Pancreas (tissue), 10 donors: ENCODE data around the gene HLA-DPB1. TPM values are rescaled to one million over a fixed set of nuclear protein-coding genes. Genes with fewer than 3 reads are reported as not detected.
A peak's percentile ranks its signal among the peaks of the same experiment; 100 is the strongest.

Experiments
- ATAC-seq, 4 donors: fragments of 200-7000 bp; cut with Tn5 transposase; one replicate each; pipeline versions ENCODE4 v1.8.0 to v1.9.1; 2020; ENCODE audit warnings: mild to moderate bottlenecking in 4 of 4, moderate library complexity in 4 of 4
- DNase-seq, 6 donors: peaks; one replicate each; pipeline ENCODE4 v3.0.0-alpha.2; 2020
- FAIRE-seq: peaks from 2 replicates; lab custom pipeline; 2012; peaks lifted over from hg19 to GRCh38; lab: Jason Lieb, UNC
- H3K27ac ChIP-seq, 4 donors: fragments of 200-600 bp; sonication (generic); 1 replicate in 3 of 4; 2 replicates in 1 of 4; pipeline versions ENCODE4 v1.5.0 to v1.8.0; 2020
- H3K27me3 ChIP-seq, 4 donors: fragments of 200-600 bp; one replicate each; pipeline ENCODE4 v1.8.0; 2021
- H3K36me3 ChIP-seq, 3 donors: fragments of 200-600 bp; sonication (generic) in 1 of 3; one replicate each; pipeline versions ENCODE4 v1.5.0 to v1.8.0; 2020 to 2021
- H3K4me1 ChIP-seq, 3 donors: fragments of 200-600 bp; one replicate each; pipeline ENCODE4 v1.8.0; 2021
- H3K4me3 ChIP-seq, 4 donors: fragments of 200-600 bp; sonication (generic) in 2 of 4; one replicate each; pipeline versions ENCODE4 v1.5.0 to v1.8.0; 2020 to 2021
- H3K9me3 ChIP-seq, 4 donors: fragments of 200-600 bp; one replicate each; pipeline ENCODE4 v1.8.0; 2021
- CTCF ChIP-seq, 4 donors: fragments of 200-600 bp; sonication (generic) in 3 of 4; IDR thresholded peaks; one replicate each; pipeline versions ENCODE4 v1.5.0 to v1.8.0; 2021; ENCODE audit warnings: antibody characterized with exemption in 4 of 4
- WGBS, 2 donors: extraction: QIAGEN DNeasy Blood & Tissue Kit; methylation state at CpG; one replicate each; pipeline ENCODE4 v1.1.7; 2013; 5-methylcytosine and 5-hydroxymethylcytosine counted together
- intact Hi-C, 3 donors: fragments of 100-400 bp; cut with DNase I; formaldehyde crosslinking; loops; one replicate each; pipeline versions ENCODE4 v1.11.1 to v1.14.2; 2022
- polyA plus RNA-seq, 2 donors: library from polyadenylated mRNA; stranded (reverse); fragments of 200-250 nt; gene quantifications; one replicate each; pipeline ENCODE4 v1.2.3, GENCODE V29; 2013
- total RNA-seq, 6 donors: library from RNA; stranded (reverse); fragmentation: NEBNext Ultra II Directional in 4 of 6; extraction: Animal tissue kit (Norgen Biotek cat#: 25700) in 4 of 6; gene quantifications; one replicate each; pipeline versions ENCODE4 v1.2.1 to v1.2.4, GENCODE V29; 2021 to 2023
- donor health status: healthy with polysubstance abuse.
- donor health status: DM: no; HTN: no; CAD: no; lungs with moderate emphysema.
- donor health status: DM: no; HTN: no; CAD: no.
- donor health status: control.
- donor health status: control.
- donor health status: Bipolar disorder and iron deficiency.
- donor health status: DM: yes; HTN: yes; CAD: no.
- donor health status: DM: no; HTN: no; CAD: no.
- donor health status: DM: no; HTN: no; CAD: no.
- donor health status: DM: yes; HTN: yes; CAD: no.

HLA-DPB1 gene
- total and polyA plus RNA-seq, 8 donors = 11.8 to 156 (median 18.8) TPM

DNA sequence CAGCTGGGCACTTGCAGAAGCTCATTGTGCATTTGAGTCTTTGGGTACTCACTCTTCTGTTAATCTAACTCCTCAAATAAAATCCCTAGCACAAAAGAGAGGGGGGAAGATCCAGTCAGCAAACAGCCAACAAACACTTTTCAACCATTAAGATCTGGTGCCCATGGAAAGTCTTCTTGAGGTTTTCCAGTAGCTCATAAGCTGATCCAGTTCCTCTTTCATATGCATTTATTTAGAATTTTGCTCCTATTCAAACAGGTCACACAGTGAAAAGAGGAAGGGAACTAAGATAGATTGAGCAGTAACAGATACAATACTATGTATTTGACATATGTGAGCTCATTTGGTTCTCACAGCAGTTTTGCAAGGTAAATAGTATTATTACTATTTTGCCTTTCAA lies 38.6 kb downstream of the HLA-DPB1 start:
- no peaks in the 10 kb centered on the region for H3K4me1 ChIP-seq
- FAIRE-seq (no peak), ATAC-seq (peak in 1 of 4 donors; percentile 18), DNase-seq (no peak)
- no peak for TF ChIP-seq CTCF (IDR thresholded peaks at IDR 0.05)
- intact Hi-C loops = no loop called here
- H3K27me3 ChIP-seq = peaks cover 0 to 7% (median 0%) of the 10 kb centered on the region in 4 donors
- H3K9me3 ChIP-seq = no peaks in the 10 kb centered on the region
- H3K27ac ChIP-seq = no peak overlapping the region
- no peak overlapping the region for H3K4me3 ChIP-seq
- no peaks in the 10 kb centered on the region for H3K36me3 ChIP-seq

DNA sequence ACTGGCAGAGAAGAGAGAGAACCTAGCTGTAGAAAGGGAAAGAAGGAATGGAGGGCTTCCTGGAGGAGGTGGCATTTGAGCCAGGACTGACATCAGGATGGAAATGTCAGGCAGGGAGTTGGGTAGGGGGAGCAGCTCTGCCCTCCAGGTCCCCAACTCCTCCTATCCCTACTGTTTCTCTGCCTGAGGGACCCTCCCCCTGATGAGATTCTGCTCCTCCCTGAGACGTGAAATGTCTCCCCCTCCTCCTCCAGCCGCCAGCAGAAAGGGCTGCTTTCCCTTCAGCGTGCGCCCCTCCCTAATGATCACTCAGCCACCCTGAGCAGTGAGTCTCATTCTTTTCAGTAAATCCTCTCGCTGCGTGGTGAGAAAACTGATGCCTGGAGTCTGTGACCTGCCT lies 40.6 kb downstream of the HLA-DPB1 start:
- ATAC-seq (no peak), DNase-seq (no peak), FAIRE-seq (no peak)
- no peaks in the 10 kb centered on the region for H3K4me1 ChIP-seq
- H3K36me3 ChIP-seq = no peaks in the 10 kb centered on the region
- no peaks in the 10 kb centered on the region for H3K9me3 ChIP-seq
- no peak overlapping the region for H3K4me3 ChIP-seq
- 11 to 12% methylated on average over 6 of the region's 6 CpGs for WGBS, 2 donors
- no peak overlapping the region for H3K27ac ChIP-seq
- H3K27me3 ChIP-seq = peaks cover 0 to 7% (median 0%) of the 10 kb centered on the region in 4 donors
- intact Hi-C loops = no loop called here
- TF ChIP-seq CTCF (IDR thresholded peaks at IDR 0.05) = no peak

- Histone ChIP-seq H3K9me3 (no peaks in the 10 kb centered on the region), H3K4me1 (no peaks in the 10 kb centered on the region), H3K36me3 (no peaks in the 10 kb centered on the region), H3K27me3 (peaks cover 0 to 7% (median 0%) of the 10 kb centered on the region in 4 donors), H3K4me3 (no peak overlapping the region), H3K27ac (no peak overlapping the region)
- 5 to 6% methylated on average over 32 of the region's 32 CpGs for WGBS, 2 donors
- ATAC-seq (no peak), DNase-seq (peak in 2 of 6 donors; percentile 53 to 57), FAIRE-seq (no peak)
- TF ChIP-seq CTCF (IDR thresholded peaks at IDR 0.05) = no peak
- intact Hi-C loops = no loop called here
Measured at GRCh38 chr6:33116841-33117711, 41.3 kb downstream of the HLA-DPB1 start.

DNA sequence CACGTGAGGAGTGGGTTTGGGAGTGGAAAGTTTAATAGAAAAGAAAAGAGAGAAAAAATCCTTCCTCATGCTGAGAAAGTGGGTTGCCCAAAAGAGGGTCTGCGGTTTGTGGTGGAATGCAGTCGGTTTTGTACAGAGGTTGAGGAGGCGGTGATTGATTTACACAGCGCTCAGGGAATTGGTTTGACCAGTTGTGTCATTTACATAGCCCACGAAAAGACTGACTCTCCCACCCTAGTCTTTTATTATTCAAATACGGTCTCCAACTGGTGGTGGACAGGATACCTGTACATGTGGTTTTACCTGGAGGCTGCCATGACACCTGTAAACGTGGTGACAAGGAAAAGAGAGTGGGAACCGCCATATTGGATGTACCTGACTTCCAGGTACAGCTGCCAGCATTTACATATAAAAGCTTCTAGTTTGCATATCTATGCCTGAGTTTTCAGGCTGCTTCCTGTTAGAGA lies 42.1 kb downstream of the HLA-DPB1 start:
- intact Hi-C loops = no loop called here
- ATAC-seq (no peak), FAIRE-seq (no peak), DNase-seq (no peak)
- no peak overlapping the region for H3K4me3 ChIP-seq
- H3K9me3 ChIP-seq = no peaks in the 10 kb centered on the region
- no peak for TF ChIP-seq CTCF (IDR thresholded peaks at IDR 0.05)
- H3K27me3 ChIP-seq = peaks cover 0 to 7% (median 0%) of the 10 kb centered on the region in 4 donors
- 12 to 24% methylated on average over 9 of the region's 9 CpGs for WGBS, 2 donors
- H3K36me3 ChIP-seq = no peaks in the 10 kb centered on the region
- H3K27ac ChIP-seq = no peak overlapping the region
- H3K4me1 ChIP-seq = no peaks in the 10 kb centered on the region
